GM12801 (cell line): Measurements from ENCODE around the gene MKLN1.

Experiments used
- TF ChIP-seq, protein P1 (sequence below): IDR thresholded peaks from one replicate; pipeline ENCODE4 v1.5.1; 2011; ENCODE audit warnings: control low read depth; ENCODE audit not compliant: insufficient read length; ENCODE audit errors: extremely low read depth

Gene MKLN1

DNA sequence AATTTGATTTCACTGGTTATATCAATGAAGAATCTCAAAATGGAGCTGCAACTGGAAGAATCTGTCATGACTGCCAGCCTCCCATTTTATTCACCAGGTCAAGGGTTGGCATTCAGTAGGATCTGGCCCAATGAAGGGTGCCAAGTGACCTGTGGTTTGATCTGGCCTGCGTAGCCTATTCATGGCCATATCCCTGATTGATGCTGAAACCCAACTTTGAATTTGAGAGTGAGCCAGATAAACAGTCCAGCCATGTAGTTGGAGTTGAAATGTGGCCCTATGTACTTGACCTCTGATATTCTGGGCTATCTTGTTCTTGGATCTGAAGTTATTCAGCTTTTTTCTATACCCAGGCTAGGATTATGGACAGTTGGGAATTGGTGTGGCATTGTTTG is 1.5 kb downstream of the MKLN1 start:
- TF ChIP-seq, protein P1, sequence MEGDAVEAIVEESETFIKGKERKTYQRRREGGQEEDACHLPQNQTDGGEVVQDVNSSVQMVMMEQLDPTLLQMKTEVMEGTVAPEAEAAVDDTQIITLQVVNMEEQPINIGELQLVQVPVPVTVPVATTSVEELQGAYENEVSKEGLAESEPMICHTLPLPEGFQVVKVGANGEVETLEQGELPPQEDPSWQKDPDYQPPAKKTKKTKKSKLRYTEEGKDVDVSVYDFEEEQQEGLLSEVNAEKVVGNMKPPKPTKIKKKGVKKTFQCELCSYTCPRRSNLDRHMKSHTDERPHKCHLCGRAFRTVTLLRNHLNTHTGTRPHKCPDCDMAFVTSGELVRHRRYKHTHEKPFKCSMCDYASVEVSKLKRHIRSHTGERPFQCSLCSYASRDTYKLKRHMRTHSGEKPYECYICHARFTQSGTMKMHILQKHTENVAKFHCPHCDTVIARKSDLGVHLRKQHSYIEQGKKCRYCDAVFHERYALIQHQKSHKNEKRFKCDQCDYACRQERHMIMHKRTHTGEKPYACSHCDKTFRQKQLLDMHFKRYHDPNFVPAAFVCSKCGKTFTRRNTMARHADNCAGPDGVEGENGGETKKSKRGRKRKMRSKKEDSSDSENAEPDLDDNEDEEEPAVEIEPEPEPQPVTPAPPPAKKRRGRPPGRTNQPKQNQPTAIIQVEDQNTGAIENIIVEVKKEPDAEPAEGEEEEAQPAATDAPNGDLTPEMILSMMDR = no peak

DNA sequence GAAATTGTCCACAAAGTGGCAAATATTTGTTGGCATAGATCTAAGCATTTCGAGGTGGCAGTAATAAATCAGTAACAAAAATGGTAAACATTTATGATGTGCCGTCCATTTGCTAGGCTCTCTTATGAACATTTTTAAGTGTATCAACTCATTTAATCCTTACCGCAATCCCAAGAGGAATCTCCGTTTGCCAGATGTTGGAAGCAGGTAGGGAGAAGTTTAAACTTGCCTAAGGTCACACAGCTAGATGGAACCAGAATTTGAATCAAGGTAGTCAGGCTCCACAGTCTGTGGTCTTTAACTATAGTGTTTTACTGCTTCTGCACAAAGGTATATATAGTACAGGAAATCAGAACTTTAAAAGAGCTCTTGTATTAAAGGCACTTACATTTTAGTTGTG is 2.6 kb downstream of the MKLN1 start:
- TF ChIP-seq, protein P1 = no peak

DNA sequence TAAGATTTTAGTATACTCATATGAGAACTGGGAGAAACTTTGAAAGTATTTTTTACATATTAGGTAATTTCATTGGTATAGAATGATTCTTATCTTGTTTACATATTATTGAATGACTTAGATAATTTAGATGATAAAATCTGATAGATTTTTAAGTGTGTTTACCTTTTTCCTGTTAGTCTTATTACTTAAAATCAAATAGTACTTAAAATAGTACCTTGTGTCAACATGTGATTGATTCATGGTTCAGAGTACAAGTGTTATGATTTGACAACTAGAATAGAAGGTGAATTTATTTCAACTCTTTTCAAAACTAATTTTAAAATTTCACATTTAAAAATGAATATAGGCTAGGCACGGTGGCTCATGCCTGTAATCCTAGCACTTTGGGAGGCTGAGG is 4.1 kb downstream of the MKLN1 start:
- TF ChIP-seq, protein P1 = no peak

DNA sequence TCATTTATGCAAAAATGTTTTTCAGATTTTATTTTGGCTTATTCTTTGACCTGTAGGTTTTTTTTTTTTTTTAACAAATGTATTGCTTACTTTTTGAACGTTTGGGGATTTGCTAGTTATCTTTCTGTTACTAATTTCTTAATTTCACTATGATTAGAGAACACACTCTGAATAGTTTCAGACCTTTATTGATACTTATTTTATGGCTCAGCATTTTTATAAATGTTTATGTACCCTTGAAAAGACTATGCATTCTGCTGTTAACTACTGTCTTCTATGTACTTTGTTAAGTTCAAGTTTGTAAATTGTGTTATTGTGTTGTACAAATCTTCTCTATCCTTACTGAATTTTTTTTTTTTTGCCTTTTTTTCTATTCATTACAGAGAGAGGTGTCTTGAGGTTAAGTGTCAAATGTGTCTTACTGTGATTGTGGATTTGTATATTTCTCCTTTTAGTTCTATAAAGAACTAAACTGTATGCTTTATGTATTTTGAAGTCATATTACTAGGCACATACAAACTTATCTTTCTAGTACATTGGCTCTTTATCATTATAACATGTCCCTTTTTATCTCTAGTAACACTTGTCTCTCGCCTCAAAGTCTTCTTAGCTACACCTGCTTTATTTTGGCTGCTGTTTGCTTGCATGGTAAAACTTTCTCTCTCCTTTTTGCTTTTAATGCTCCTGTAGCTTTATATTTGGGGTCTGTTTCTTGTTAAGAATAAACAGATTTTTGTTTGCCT is 8.1 kb downstream of the MKLN1 start:
- TF ChIP-seq, protein P1 = no peak

DNA sequence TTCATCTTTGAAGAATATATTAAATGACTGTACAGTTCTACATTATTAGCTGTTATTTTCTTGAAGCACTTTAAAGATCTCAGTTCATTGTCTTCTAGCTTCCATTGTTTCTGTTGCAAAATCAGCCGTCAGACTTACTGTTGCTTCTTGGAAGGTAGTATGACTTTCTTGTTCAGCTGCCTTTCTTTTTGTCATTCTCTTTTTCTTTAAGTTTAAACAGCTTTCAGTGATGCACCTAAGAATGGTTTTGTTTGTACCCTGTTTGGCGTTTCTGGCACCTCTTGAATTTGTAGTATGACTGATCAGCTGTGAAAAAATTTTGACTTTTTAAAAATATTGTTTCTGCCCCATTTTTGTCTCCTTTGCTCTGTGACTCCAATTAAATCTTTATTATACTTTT is 9.3 kb downstream of the MKLN1 start:
- TF ChIP-seq, protein P1 = no peak

DNA sequence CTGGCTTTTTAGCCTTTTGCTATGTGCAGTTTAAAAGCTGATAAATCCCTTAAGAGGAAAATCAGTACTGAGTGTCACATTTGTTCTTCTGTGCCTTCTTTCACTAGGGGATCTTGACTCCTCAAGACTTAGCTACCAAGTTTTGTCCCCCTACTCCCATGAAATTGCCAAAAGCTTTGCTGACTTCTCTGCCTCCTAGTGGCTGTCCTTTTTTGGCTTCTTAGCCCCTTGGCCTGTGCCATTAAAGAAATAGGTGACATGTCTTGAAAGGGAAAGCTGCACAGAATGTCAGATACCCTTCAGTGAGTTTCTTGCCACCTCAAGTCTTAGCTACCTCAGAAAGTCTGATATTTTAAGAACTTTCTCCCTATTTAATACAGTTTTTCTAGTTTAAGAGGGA is 10.5 kb downstream of the MKLN1 start:
- TF ChIP-seq, protein P1 = no peak

DNA sequence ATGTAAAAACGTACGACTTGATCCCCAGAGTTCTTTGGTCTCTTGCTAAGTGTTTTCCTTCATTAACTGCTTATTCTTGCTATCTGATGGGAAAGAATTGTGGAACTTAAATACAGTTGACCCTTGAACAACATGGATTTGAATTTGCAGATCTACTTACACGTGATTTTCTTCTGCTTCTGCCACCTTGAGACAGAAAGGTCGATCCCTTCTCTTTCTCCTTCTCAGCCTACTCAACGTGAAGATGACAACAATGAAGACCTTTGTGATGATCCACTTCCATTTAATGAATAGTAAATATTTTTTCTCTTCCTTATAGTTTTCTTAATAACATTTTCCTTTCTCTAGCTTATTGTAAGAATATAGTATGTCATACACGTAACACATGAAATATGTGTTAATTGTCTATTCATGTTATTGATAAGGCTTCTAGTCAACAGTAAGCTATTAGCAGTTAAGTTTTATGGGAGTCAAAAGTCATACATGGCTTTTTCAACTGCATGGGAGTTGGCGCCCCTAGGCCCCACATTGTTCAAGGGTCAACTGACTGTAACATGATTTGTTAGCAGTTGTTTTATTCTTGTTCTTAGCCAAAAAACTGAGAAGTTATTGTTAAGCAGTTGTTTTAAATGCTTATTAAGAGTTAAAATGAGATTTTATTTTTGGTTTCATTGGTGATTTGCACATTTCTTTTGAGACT is 11.2 kb downstream of the MKLN1 start:
- TF ChIP-seq, protein P1 = no peak
